IPS-15b (cell line): ENCODE results near the gene ROBO1.

ENCODE experiments used
- H3K27me3 ChIP-seq: one replicate; pipeline ENCODE4 v1.6.1; 2013; ENCODE audit warnings: low read length; ENCODE audit not compliant: control insufficient read depth, insufficient read depth
- H3K36me3 ChIP-seq: one replicate; pipeline ENCODE4 v1.6.1; 2013; ENCODE audit warnings: low read length; ENCODE audit not compliant: control insufficient read depth, insufficient read depth
- H3K4me1 ChIP-seq: one replicate; pipeline ENCODE4 v1.6.1; 2013; ENCODE audit warnings: mild to moderate bottlenecking, low read length; ENCODE audit not compliant: control insufficient read depth, insufficient read depth
- H3K4me3 ChIP-seq: one replicate; pipeline ENCODE4 v1.5.1; 2013; ENCODE audit warnings: low read depth, low read length
- H3K9ac ChIP-seq: one replicate; pipeline ENCODE4 v1.6.1; 2013; ENCODE audit warnings: low read depth, mild to moderate bottlenecking, low read length
- H3K9me3 ChIP-seq: one replicate; pipeline ENCODE4 v1.6.1; 2013; ENCODE audit warnings: mild to moderate bottlenecking, low read length; ENCODE audit not compliant: control insufficient read depth, insufficient read depth

Gene ROBO1

GRCh38 chr3:79032686-79033318 is 735.0 kb downstream of the ROBO1 start:
- no peaks in the 10 kb centered on the region for H3K27me3 ChIP-seq
- H3K36me3 ChIP-seq, result no peaks in the 10 kb centered on the region
- no peaks in the 10 kb centered on the region for H3K9me3 ChIP-seq
- H3K4me3 ChIP-seq, result no peak overlapping the region
- no peak overlapping the region for H3K9ac ChIP-seq
- H3K4me1 ChIP-seq, result no peaks in the 10 kb centered on the region

GRCh38 chr3:79030157-79030556 is 737.6 kb downstream of the ROBO1 start:
- Histone ChIP-seq H3K4me3 (no peak overlapping the region), H3K27me3 (no peaks in the 10 kb centered on the region), H3K36me3 (no peaks in the 10 kb centered on the region)

GRCh38 chr3:79028916-79029315 is 738.9 kb downstream of the ROBO1 start:
- Histone ChIP-seq H3K36me3 (no peaks in the 10 kb centered on the region), H3K4me1 (no peaks in the 10 kb centered on the region), H3K27me3 (no peaks in the 10 kb centered on the region), H3K4me3 (no peak overlapping the region), H3K9ac (no peak overlapping the region), H3K9me3 (no peaks in the 10 kb centered on the region)

More at GRCh38 chr3:79030157-79030556, 737.6 kb downstream of the ROBO1 start:
- H3K9ac ChIP-seq, result no peak overlapping the region
- no peaks in the 10 kb centered on the region for H3K9me3 ChIP-seq
- H3K4me1 ChIP-seq, result no peaks in the 10 kb centered on the region

- Histone ChIP-seq H3K9me3 (no peaks in the 10 kb centered on the region), H3K9ac (no peak overlapping the region), H3K27me3 (no peaks in the 10 kb centered on the region), H3K4me3 (no peak overlapping the region), H3K36me3 (no peaks in the 10 kb centered on the region), H3K4me1 (no peaks in the 10 kb centered on the region)
These were observed 740.2 kb downstream of the ROBO1 start for GRCh38 chr3:79027593-79027992.

GRCh38 chr3:79019924-79020173 is 747.9 kb downstream of the ROBO1 start:
- Histone ChIP-seq H3K4me1 (peaks cover 2% of the 10 kb centered on the region), H3K4me3 (peak overlapping the region; percentile 77), H3K9me3 (no peaks in the 10 kb centered on the region), H3K9ac (no peak overlapping the region), H3K27me3 (no peaks in the 10 kb centered on the region), H3K36me3 (no peaks in the 10 kb centered on the region)

- Histone ChIP-seq H3K9ac (peak overlapping the region; percentile 92), H3K4me3 (peak overlapping the region; percentile 77), H3K4me1 (peaks cover 2% of the 10 kb centered on the region), H3K36me3 (no peaks in the 10 kb centered on the region), H3K27me3 (no peaks in the 10 kb centered on the region), H3K9me3 (no peaks in the 10 kb centered on the region)
These were observed 748.5 kb downstream of the ROBO1 start for GRCh38 chr3:79019137-79019923.

GRCh38 chr3:79018671-79019136 is 749.1 kb downstream of the ROBO1 start:
- H3K4me1 ChIP-seq, result peaks cover 2% of the 10 kb centered on the region
- no peaks in the 10 kb centered on the region for H3K36me3 ChIP-seq
- peak overlapping the region; percentile 77 for H3K4me3 ChIP-seq
- no peaks in the 10 kb centered on the region for H3K9me3 ChIP-seq
- no peaks in the 10 kb centered on the region for H3K27me3 ChIP-seq
- peak overlapping the region; percentile 92 for H3K9ac ChIP-seq

GRCh38 chr3:79018265-79018664 is 749.5 kb downstream of the ROBO1 start:
- H3K4me1 ChIP-seq, result peaks cover 3% of the 10 kb centered on the region
- peak overlapping the region; percentile 92 for H3K9ac ChIP-seq
- H3K36me3 ChIP-seq, result no peaks in the 10 kb centered on the region
- H3K27me3 ChIP-seq, result no peaks in the 10 kb centered on the region
- H3K9me3 ChIP-seq, result no peaks in the 10 kb centered on the region
- H3K4me3 ChIP-seq, result peak overlapping the region; percentile 77

- peak overlapping the region; percentile 77 for H3K4me3 ChIP-seq
- H3K9ac ChIP-seq, result no peak overlapping the region
These were observed 751.0 kb downstream of the ROBO1 start for GRCh38 chr3:79016587-79017376.

GRCh38 chr3:79015854-79016253 is 751.9 kb downstream of the ROBO1 start:
- Histone ChIP-seq H3K27me3 (no peaks in the 10 kb centered on the region), H3K9me3 (no peaks in the 10 kb centered on the region), H3K4me1 (peaks cover 17% of the 10 kb centered on the region), H3K4me3 (peak overlapping the region; percentile 77), H3K36me3 (no peaks in the 10 kb centered on the region), H3K9ac (no peak overlapping the region)

More at GRCh38 chr3:79016587-79017376, 751.0 kb downstream of the ROBO1 start:
- Histone ChIP-seq H3K27me3 (no peaks in the 10 kb centered on the region), H3K4me1 (peaks cover 17% of the 10 kb centered on the region), H3K9me3 (no peaks in the 10 kb centered on the region), H3K36me3 (no peaks in the 10 kb centered on the region)

GRCh38 chr3:79012946-79013362 is 754.8 kb downstream of the ROBO1 start:
- H3K9ac ChIP-seq, result no peak overlapping the region
- no peak overlapping the region for H3K4me3 ChIP-seq
- no peaks in the 10 kb centered on the region for H3K36me3 ChIP-seq
- no peaks in the 10 kb centered on the region for H3K9me3 ChIP-seq
- no peaks in the 10 kb centered on the region for H3K27me3 ChIP-seq
- peaks cover 18% of the 10 kb centered on the region for H3K4me1 ChIP-seq
